Naive thymus-derived CD8-positive, alpha-beta T cell (primary cell): ENCODE data around the gene SUSD4. TPM values are rescaled to one million over a fixed set of nuclear protein-coding genes. Genes with fewer than 3 reads are reported as not detected.

Experiments used
- ATAC-seq, 2 donors: fragments of 150-1000 bp; cut with Tn5 transposase in 1 of 2; sonication (Bioruptor Pico), chemical (Tn5 transposase) in 1 of 2; 1 replicate in 1 of 2; 2 replicates in 1 of 2; pipeline ENCODE4 v1.10.0; 2021; ENCODE audit warnings: mild to moderate bottlenecking in 2 of 2, moderate library complexity in 2 of 2
- POLR2A ChIA-PET: fragments of 350-600 bp; sonication (Branson Sonifier 250); formaldehyde crosslinking; loops from one replicate; lab custom pipeline; 2021; ENCODE audit warnings: antibody characterized with exemption; lab: Charles Lee
- DNase-seq, 10 donors: peaks; one replicate each; pipeline versions ENCODE4 v3.0.0 to v3.0.0-alpha.2; 2020 to 2022
- H3K27ac Mint-ChIP-seq, 10 donors: one replicate each; pipeline ENCODE4 v1.8.0; 2020 to 2022; ENCODE audit warnings: mild to moderate bottlenecking in 10 of 10, mixed read lengths in 10 of 10, moderate library complexity in 4 of 10, inconsistent platforms in 1 of 10
- H3K27me3 Mint-ChIP-seq, 5 donors: one replicate each; pipeline ENCODE4 v1.8.0; 2021 to 2022; ENCODE audit warnings: mixed read lengths in 5 of 5
- H3K36me3 Mint-ChIP-seq, 3 donors: one replicate each; pipeline ENCODE4 v1.8.0; 2020 to 2022; ENCODE audit warnings: mixed read lengths in 3 of 3, mild to moderate bottlenecking in 2 of 3, inconsistent platforms in 1 of 3
- H3K4me1 Mint-ChIP-seq, 4 donors: one replicate each; pipeline ENCODE4 v1.8.0; 2021 to 2022; ENCODE audit warnings: mixed read lengths in 4 of 4
- H3K4me3 Mint-ChIP-seq, 10 donors: one replicate each; pipeline ENCODE4 v1.8.0; 2020 to 2022; ENCODE audit warnings: mild to moderate bottlenecking in 10 of 10, mixed read lengths in 10 of 10, moderate library complexity in 6 of 10, inconsistent platforms in 1 of 10
- H3K9me3 Mint-ChIP-seq, 9 donors: one replicate each; pipeline ENCODE4 v1.8.0; 2020 to 2022; ENCODE audit warnings: mixed read lengths in 9 of 9, mild to moderate bottlenecking in 3 of 9, inconsistent platforms in 1 of 9, moderate library complexity in 1 of 9
- polyA plus RNA-seq, 3 donors: library from polyadenylated mRNA; unstranded; fragments of 300-500 nt; fragmentation: Illumina TruSeq; gene quantifications; one replicate each; pipeline ENCODE4 v1.2.3, GENCODE V29; 2021
- total RNA-seq, 8 experiments: library from RNA in 2 of 8; stranded (reverse) in 2 of 8; gene quantifications; one replicate each; pipeline ENCODE4 v1.2.3 and lab custom pipeline; 2021 to 2026

Gene SUSD4
- total and polyA plus RNA-seq, 5 experiments from 2014 or later = 0.52 to 7.8 (median 2.6) TPM

- H3K36me3 Mint-ChIP-seq = peaks cover 0 to 3% (median 3%) of the 10 kb centered on the region in 3 donors
- DNase-seq (no peak), ATAC-seq (no peak)
- no peak overlapping the region for H3K4me3 Mint-ChIP-seq
- H3K27ac Mint-ChIP-seq = no peak overlapping the region
- POLR2A ChIA-PET = no interaction called here
- H3K4me1 Mint-ChIP-seq = peaks cover 0 to 7% (median 3%) of the 10 kb centered on the region in 4 donors
- H3K9me3 Mint-ChIP-seq = peaks cover 0 to 18% (median 3%) of the 10 kb centered on the region in 9 donors
- peaks cover 19 to 52% (median 28%) of the 10 kb centered on the region in 5 donors for H3K27me3 Mint-ChIP-seq
These were observed 30.3 kb upstream of the SUSD4 start for GRCh38 chr1:223394242-223394641.

GRCh38 chr1:223393275-223394214, 29.6 kb upstream of the SUSD4 start, which contains the start of gene CCDC185:
CCDC185 (plus strand) TSS chr1:223393415; CDS start chr1:223393476, 61 bp downstream.
- DNase-seq (peak in 1 of 10 donors; percentile 11), ATAC-seq (no peak)
- Mint-ChIP-seq H3K4me3 (peak within 1 kb of the TSS in 7 of 10 donors; percentile 12 to 69 (median 48)), H3K9me3 (peaks cover 0 to 18% (median 3%) of the 10 kb centered on the region in 9 donors), H3K27me3 (peaks cover 19 to 55% (median 31%) of the 10 kb centered on the region in 5 donors), H3K4me1 (peaks cover 0 to 7% (median 3%) of the 10 kb centered on the region in 4 donors), H3K27ac (peak within 1 kb of the TSS in 1 of 10 donors; percentile 44), H3K36me3 (peaks cover 0 to 3% (median 3%) of the 10 kb centered on the region in 3 donors)
- POLR2A ChIA-PET = no interaction called here

GRCh38 chr1:223390618-223391017, 26.6 kb upstream of the SUSD4 start:
- no peak for DNase-seq
- peaks cover 19 to 55% (median 31%) of the 10 kb centered on the region in 5 donors for H3K27me3 Mint-ChIP-seq
- no peak for ATAC-seq
- POLR2A ChIA-PET = no interaction called here
- H3K36me3 Mint-ChIP-seq = peaks cover 0 to 3% (median 3%) of the 10 kb centered on the region in 3 donors
- peaks cover 1 to 7% (median 3%) of the 10 kb centered on the region in 4 donors for H3K4me1 Mint-ChIP-seq
- H3K9me3 Mint-ChIP-seq = peaks cover 0 to 18% (median 3%) of the 10 kb centered on the region in 9 donors
- no peak overlapping the region for H3K4me3 Mint-ChIP-seq
- H3K27ac Mint-ChIP-seq = no peak overlapping the region

- Mint-ChIP-seq H3K27ac (no peak overlapping the region), H3K27me3 (peaks cover 8 to 21% (median 16%) of the 10 kb centered on the region in 5 donors), H3K9me3 (peaks cover 0 to under 1% (median 0%) of the 10 kb centered on the region in 9 donors), H3K36me3 (no peaks in the 10 kb centered on the region), H3K4me1 (peaks cover 0 to 6% (median 0%) of the 10 kb centered on the region in 4 donors), H3K4me3 (no peak overlapping the region)
- DNase-seq = no peak
- POLR2A ChIA-PET = interaction anchor here (0.6 kb wide), 1 partner anchor 15 kb away, joined by 3 read pairs; no protein-coding TSS in a partner anchor
- no peak for ATAC-seq
These were observed 22.0 kb upstream of the SUSD4 start for GRCh38 chr1:223386013-223386412.

GRCh38 chr1:223378754-223379153, 14.8 kb upstream of the SUSD4 start:
- H3K4me3 Mint-ChIP-seq = no peak overlapping the region
- no peak for ATAC-seq
- peaks cover 0 to 4% (median 0%) of the 10 kb centered on the region in 4 donors for H3K4me1 Mint-ChIP-seq
- H3K27ac Mint-ChIP-seq = no peak overlapping the region
- POLR2A ChIA-PET = no interaction called here
- DNase-seq = no peak
- H3K27me3 Mint-ChIP-seq = peaks cover 0 to 22% (median 6%) of the 10 kb centered on the region in 5 donors
- peaks cover 0 to 14% (median 6%) of the 10 kb centered on the region in 3 donors for H3K36me3 Mint-ChIP-seq
- H3K9me3 Mint-ChIP-seq = peaks cover 0 to 15% (median 12%) of the 10 kb centered on the region in 9 donors

- Mint-ChIP-seq H3K9me3 (peaks cover 0 to 16% (median 15%) of the 10 kb centered on the region in 9 donors), H3K27ac (no peak overlapping the region), H3K36me3 (peaks cover 0 to 18% (median 6%) of the 10 kb centered on the region in 3 donors), H3K4me1 (no peaks in the 10 kb centered on the region), H3K27me3 (peaks cover 0 to 15% (median 8%) of the 10 kb centered on the region in 5 donors), H3K4me3 (no peak overlapping the region)
- no peak for DNase-seq
- POLR2A ChIA-PET = interaction anchor here (0.8 kb wide), 1 partner anchor 10 kb away, joined by 3 read pairs; the partner anchor contains the start of gene SUSD4
- no peak for ATAC-seq
These were observed 10.2 kb upstream of the SUSD4 start for GRCh38 chr1:223374064-223374610.

- Mint-ChIP-seq H3K4me3 (peak overlapping the region; percentile 77 to 93 (median 82)), H3K27me3 (peaks cover 0 to 25% (median 0%) of the 10 kb centered on the region in 5 donors), H3K9me3 (peaks cover 0 to 4% (median 0%) of the 10 kb centered on the region in 9 donors), H3K27ac (peak overlapping the region in 5 of 10 donors; percentile 4 to 66 (median 53)), H3K36me3 (no peaks in the 10 kb centered on the region), H3K4me1 (peaks cover 6 to 26% (median 21%) of the 10 kb centered on the region in 4 donors)
- ATAC-seq = peak; percentile 1 to 5
- POLR2A ChIA-PET = interaction anchor here (0.6 kb wide), 1 partner anchor 10 kb away, joined by 3 read pairs; no protein-coding TSS in a partner anchor
- peak in 6 of 10 donors; percentile 7 to 29 (median 22) for DNase-seq
These were observed 858 bp upstream of the SUSD4 start for GRCh38 chr1:223364685-223365382.

GRCh38 chr1:223363057-223363855, 720 bp downstream of the SUSD4 start:
- DNase-seq (peak in 7 of 10 donors; percentile 5 to 33 (median 27)), ATAC-seq (peak; percentile 41 to 51)
- peak overlapping the region in 6 of 10 donors; percentile 63 to 85 (median 81) for H3K27ac Mint-ChIP-seq
- peaks cover 0 to 25% (median 0%) of the 10 kb centered on the region in 5 donors for H3K27me3 Mint-ChIP-seq
- H3K36me3 Mint-ChIP-seq = no peaks in the 10 kb centered on the region
- peaks cover 6 to 26% (median 21%) of the 10 kb centered on the region in 4 donors for H3K4me1 Mint-ChIP-seq
- POLR2A ChIA-PET = interaction anchor here (0.7 to 1.2 kb wide), 3 partner anchors 11 to 220 kb away, joined by 3 to 9 read pairs (median 3); partner anchors contain the start of gene TLR5
- H3K4me3 Mint-ChIP-seq = peak overlapping the region; percentile 88 to 94 (median 92)
- H3K9me3 Mint-ChIP-seq = peaks cover 0 to 4% (median 0%) of the 10 kb centered on the region in 9 donors

- Mint-ChIP-seq H3K27me3 (peaks cover 0 to 20% (median 0%) of the 10 kb centered on the region in 5 donors), H3K36me3 (no peaks in the 10 kb centered on the region), H3K9me3 (no peaks in the 10 kb centered on the region), H3K27ac (no peak overlapping the region), H3K4me1 (peaks cover 6 to 18% (median 16%) of the 10 kb centered on the region in 4 donors), H3K4me3 (no peak overlapping the region)
- DNase-seq = peak in 1 of 10 donors; percentile 18
- POLR2A ChIA-PET = interaction anchor here (0.6 kb wide), 1 partner anchor 11 kb away, joined by 3 read pairs; no protein-coding TSS in a partner anchor
- ATAC-seq = no peak
These were observed 5.2 kb downstream of the SUSD4 start for GRCh38 chr1:223358826-223359225.

GRCh38 chr1:223355699-223356098, 8.3 kb downstream of the SUSD4 start:
- Mint-ChIP-seq H3K27ac (no peak overlapping the region), H3K4me1 (peaks cover 0 to 1% (median 0%) of the 10 kb centered on the region in 4 donors), H3K27me3 (peaks cover 0 to 9% (median 0%) of the 10 kb centered on the region in 5 donors), H3K36me3 (no peaks in the 10 kb centered on the region), H3K9me3 (no peaks in the 10 kb centered on the region), H3K4me3 (no peak overlapping the region)
- no peak for ATAC-seq
- DNase-seq = no peak
- POLR2A ChIA-PET = no interaction called here

GRCh38 chr1:223353939-223354338, 10.0 kb downstream of the SUSD4 start:
- peaks cover 0 to 4% (median 0%) of the 10 kb centered on the region in 5 donors for H3K27me3 Mint-ChIP-seq
- DNase-seq (no peak), ATAC-seq (no peak)
- POLR2A ChIA-PET = no interaction called here
- H3K4me1 Mint-ChIP-seq = peaks cover 0 to 1% (median 0%) of the 10 kb centered on the region in 4 donors
- no peak overlapping the region for H3K4me3 Mint-ChIP-seq
- H3K9me3 Mint-ChIP-seq = no peaks in the 10 kb centered on the region
- no peaks in the 10 kb centered on the region for H3K36me3 Mint-ChIP-seq
- H3K27ac Mint-ChIP-seq = peak overlapping the region in 1 of 10 donors; percentile 3
